Skeletal muscle tissue (tissue), 5 donors: ENCODE measurements around the gene MYH14. TPM values are rescaled to one million over a fixed set of nuclear protein-coding genes. Genes with fewer than 3 reads are reported as not detected.

Experiments used
- H3K27ac ChIP-seq: one replicate; pipeline ENCODE4 v1.7.0; 2013; ENCODE audit warnings: mild to moderate bottlenecking, low read depth, low read length, inconsistent platforms
- H3K27me3 ChIP-seq, 3 donors: one replicate each; pipeline ENCODE4 v1.7.0; 2013; ENCODE audit warnings: low read length in 3 of 3; ENCODE audit not compliant: control insufficient read depth in 3 of 3, insufficient read depth in 3 of 3
- H3K36me3 ChIP-seq, 3 donors: one replicate each; pipeline ENCODE4 v1.7.0; 2013; ENCODE audit warnings: low read length in 3 of 3; ENCODE audit not compliant: control insufficient read depth in 3 of 3, insufficient read depth in 3 of 3
- H3K4me1 ChIP-seq, 3 donors: one replicate each; pipeline ENCODE4 v1.7.0; 2013; ENCODE audit warnings: low read length in 3 of 3, mild to moderate bottlenecking in 3 of 3; ENCODE audit not compliant: control insufficient read depth in 3 of 3, insufficient read depth in 3 of 3
- H3K4me3 ChIP-seq, 3 donors: one replicate each; pipeline ENCODE4 v1.7.0; 2013; ENCODE audit warnings: low read length in 3 of 3
- H3K9ac ChIP-seq, 3 donors: one replicate each; pipeline ENCODE4 v1.7.0; 2013; ENCODE audit warnings: low read length in 3 of 3, mild to moderate bottlenecking in 3 of 3, moderate library complexity in 2 of 3, low read depth in 1 of 3
- H3K9me3 ChIP-seq, 3 donors: one replicate each; pipeline ENCODE4 v1.7.0; 2013; ENCODE audit warnings: low read length in 3 of 3; ENCODE audit not compliant: control insufficient read depth in 3 of 3
- small RNA-seq: library from RNA; depleted of rRNA; stranded (forward); fragments of <200 nt; gene quantifications from one replicate; pipeline ENCODE3, GENCODE V24; 2014
- total RNA-seq: library from RNA; depleted of rRNA; stranded (reverse); fragments of >200 nt; gene quantifications from one replicate; pipeline ENCODE4 v1.2.3, GENCODE V29; 2014
- donor health status: Osteomylitis.

Gene MYH14
- total RNA-seq, 1 donor from 2014 or later, result 30.3 TPM

- H3K4me1 ChIP-seq, result peaks cover 8 to 16% (median 12%) of the 10 kb centered on the region in 3 donors
- no peaks in the 10 kb centered on the region for H3K9me3 ChIP-seq
- H3K36me3 ChIP-seq, result no peaks in the 10 kb centered on the region
- H3K9ac ChIP-seq, result no peak overlapping the region
- no peak overlapping the region for H3K4me3 ChIP-seq
- no peak overlapping the region for H3K27ac ChIP-seq
- H3K27me3 ChIP-seq, result peaks cover 0 to 14% (median 0%) of the 10 kb centered on the region in 3 donors
These were observed 156.0 kb downstream of the MYH14 start for GRCh38 chr19:50359328-50359818.

Small RNA genes within 50 kb of the gene (small RNA-seq; reads per million reads assigned to genes)
- not detected for gene RF00017

Other genes with a start within 250 kb of the MYH14 start
- 1.6 TPM for gene SIGLEC11, start 242.4 kb upstream of the MYH14 start, total RNA-seq
- 8.9 TPM for gene VRK3, start 178.2 kb upstream of the MYH14 start, total RNA-seq
- 4.7 TPM for gene ZNF473, start 177.6 kb upstream of the MYH14 start, total RNA-seq
- not detected for gene IZUMO2, start 40.3 kb upstream of the MYH14 start, total RNA-seq
- gene KCNC3, start 125.8 kb downstream of the MYH14 start, total RNA-seq, result under 0.01 TPM
- not detected for gene NAPSA, start 162.0 kb downstream of the MYH14 start, total RNA-seq
- gene NR1H2, start 172.8 kb downstream of the MYH14 start, total RNA-seq, result 32.9 TPM
- 19.8 TPM for gene POLD1, start 180.7 kb downstream of the MYH14 start, total RNA-seq
- under 0.01 TPM for gene SPIB, start 215.3 kb downstream of the MYH14 start, total RNA-seq
- gene MYBPC2, start 229.3 kb downstream of the MYH14 start, total RNA-seq, result 119 TPM